Tibial artery (tissue), 4 donors: ENCODE results near the gene DGKI.

ENCODE experiments used
- DNase-seq, 2 donors: peaks; one replicate each; pipeline ENCODE4 v3.0.0-alpha.2; 2019
- H3K27ac ChIP-seq, 2 donors: fragments of 200-600 bp; sonication (generic) in 1 of 2; 1 replicate in 1 of 2; 2 replicates in 1 of 2; pipeline ENCODE4 v1.5.1; 2018 to 2019; ENCODE audit warnings: mild to moderate bottlenecking in 1 of 2
- H3K27me3 ChIP-seq, 2 donors: fragments of 200-600 bp; sonication (generic) in 1 of 2; one replicate each; pipeline versions ENCODE4 v1.5.1 to v1.6.0; 2016 to 2019
- H3K36me3 ChIP-seq, 3 donors: fragments of 200-600 bp; sonication (generic) in 2 of 3; one replicate each; pipeline ENCODE4 v1.5.1; 2016 to 2019; ENCODE audit warnings: mild to moderate bottlenecking in 2 of 3
- H3K4me1 ChIP-seq, 4 donors: fragments of 200-600 bp; sonication (generic) in 2 of 4; 1 replicate in 3 of 4; 2 replicates in 1 of 4; pipeline ENCODE4 v1.5.1; 2016 to 2019
- H3K4me3 ChIP-seq, 2 donors: fragments of 200-600 bp; sonication (generic) in 1 of 2; 1 replicate in 1 of 2; 2 replicates in 1 of 2; pipeline ENCODE4 v1.5.1; 2018 to 2019; ENCODE audit warnings: mild to moderate bottlenecking in 2 of 2
- H3K9me3 ChIP-seq, 3 donors: fragments of 200-600 bp; sonication (generic) in 1 of 3; one replicate each; pipeline ENCODE4 v1.5.1; 2016 to 2019
- CTCF ChIP-seq, 2 experiments: fragments of 200-600 bp in 1 of 2; fragments of 450-650 bp in 1 of 2; IDR thresholded peaks; one replicate each; pipeline ENCODE4 v1.5.1; 2017 to 2019; ENCODE audit warnings: antibody characterized with exemption in 2 of 2, mild to moderate bottlenecking in 1 of 2, moderate library complexity in 1 of 2
- intact Hi-C: fragments of 100-400 bp; cut with DNase I; formaldehyde crosslinking; loops from one replicate; pipeline ENCODE4 v1.15.0; 2023; ENCODE audit warnings: low total_unique reads

The DGKI gene

GRCh38 chr7:137669706-137670105 lies 177.1 kb downstream of the DGKI start:
- DNase-seq = no peak
- no peak for TF ChIP-seq CTCF (IDR thresholded peaks at IDR 0.05)
- Histone ChIP-seq H3K4me3 (no peak overlapping the region), H3K9me3 (no peaks in the 10 kb centered on the region), H3K27me3 (no peaks in the 10 kb centered on the region), H3K4me1 (no peaks in the 10 kb centered on the region), H3K27ac (no peak overlapping the region), H3K36me3 (no peaks in the 10 kb centered on the region)
- intact Hi-C loops = no loop called here

GRCh38 chr7:137668404-137668803 lies 178.4 kb downstream of the DGKI start:
- no peak for DNase-seq
- no peak overlapping the region for H3K27ac ChIP-seq
- H3K4me3 ChIP-seq = no peak overlapping the region
- H3K27me3 ChIP-seq = no peaks in the 10 kb centered on the region
- H3K9me3 ChIP-seq = no peaks in the 10 kb centered on the region
- intact Hi-C loops = no loop called here
- TF ChIP-seq CTCF (IDR thresholded peaks at IDR 0.05) = no peak
- no peaks in the 10 kb centered on the region for H3K4me1 ChIP-seq
- H3K36me3 ChIP-seq = no peaks in the 10 kb centered on the region

DNA sequence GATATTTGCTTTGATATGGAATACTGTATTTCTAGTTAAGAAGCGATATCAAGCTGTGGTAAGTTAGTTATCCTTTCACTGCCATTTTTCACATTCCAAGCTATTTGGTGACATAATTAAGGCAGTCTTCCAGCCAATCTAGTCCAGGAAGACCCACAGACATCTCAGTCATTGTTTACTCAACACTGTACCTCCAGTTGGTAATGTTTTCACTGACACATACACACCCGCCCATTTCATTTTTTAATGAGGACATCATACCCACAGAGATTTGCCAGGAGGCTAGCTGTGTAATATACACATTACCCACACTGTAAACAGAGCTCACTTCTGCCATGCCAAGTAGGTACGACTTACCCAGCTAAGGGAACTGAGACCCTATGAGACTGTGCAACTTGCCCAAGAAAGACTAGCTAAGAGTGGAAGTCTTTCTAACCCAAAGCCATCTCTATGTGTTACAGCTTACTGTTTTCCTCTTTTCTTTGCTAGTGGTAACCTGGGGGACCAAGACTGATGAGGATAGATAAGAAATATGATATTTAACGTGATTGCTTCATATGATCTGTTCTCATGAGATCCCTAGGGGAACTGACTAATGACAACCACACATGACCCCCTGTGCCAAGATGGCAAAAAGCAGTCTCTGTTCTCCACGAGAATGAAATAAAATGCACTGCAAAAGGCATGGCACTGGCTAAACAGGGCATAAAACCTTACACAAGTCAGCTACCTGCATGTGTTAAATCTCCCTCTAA lies 179.0 kb downstream of the DGKI start:
- no peaks in the 10 kb centered on the region for H3K9me3 ChIP-seq
- no peak overlapping the region for H3K27ac ChIP-seq
- TF ChIP-seq CTCF (IDR thresholded peaks at IDR 0.05) = no peak
- intact Hi-C loops = no loop called here
- no peaks in the 10 kb centered on the region for H3K36me3 ChIP-seq
- no peak for DNase-seq
- H3K4me1 ChIP-seq = no peaks in the 10 kb centered on the region
- no peak overlapping the region for H3K4me3 ChIP-seq
- no peaks in the 10 kb centered on the region for H3K27me3 ChIP-seq

DNA sequence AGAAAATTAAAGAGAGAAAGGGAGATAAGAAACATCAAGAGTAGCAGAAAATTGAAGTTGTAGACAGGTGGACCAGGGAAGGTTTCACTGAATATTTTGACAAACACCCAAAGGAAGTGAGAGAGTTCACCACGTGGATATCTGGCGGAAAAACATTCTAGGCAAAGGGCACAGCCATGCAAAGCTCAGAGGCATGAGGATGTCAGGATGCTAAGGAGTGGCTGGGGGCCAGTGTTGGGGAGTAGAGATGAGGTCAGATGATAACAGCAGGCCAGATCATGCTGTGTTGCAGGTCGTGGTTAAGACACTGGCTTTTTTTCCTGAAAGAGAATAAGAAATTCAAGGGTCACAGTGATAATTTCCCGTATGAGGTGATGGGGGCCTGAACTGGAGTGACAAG lies 181.9 kb downstream of the DGKI start:
- Histone ChIP-seq H3K4me1 (no peaks in the 10 kb centered on the region), H3K36me3 (no peaks in the 10 kb centered on the region), H3K27me3 (no peaks in the 10 kb centered on the region), H3K27ac (no peak overlapping the region), H3K4me3 (no peak overlapping the region), H3K9me3 (no peaks in the 10 kb centered on the region)
- no peak for DNase-seq
- TF ChIP-seq CTCF (IDR thresholded peaks at IDR 0.05) = no peak
- intact Hi-C loops = loop anchor here (5.0 kb wide), 1 partner anchor 347 kb away; no protein-coding TSS in a partner anchor

GRCh38 chr7:137661634-137662033 lies 185.1 kb downstream of the DGKI start:
- no peak for TF ChIP-seq CTCF (IDR thresholded peaks at IDR 0.05)
- Histone ChIP-seq H3K4me1 (peaks cover 0 to 9% (median 0%) of the 10 kb centered on the region in 4 donors), H3K4me3 (no peak overlapping the region), H3K9me3 (no peaks in the 10 kb centered on the region), H3K27me3 (no peaks in the 10 kb centered on the region), H3K27ac (no peak overlapping the region), H3K36me3 (no peaks in the 10 kb centered on the region)
- intact Hi-C loops = loop anchor here (5.0 kb wide), 1 partner anchor 351 kb away; no protein-coding TSS in a partner anchor
- no peak for DNase-seq
